ENCODE data around the gene SMARCA2.

SMARCA2 gene

DNA sequence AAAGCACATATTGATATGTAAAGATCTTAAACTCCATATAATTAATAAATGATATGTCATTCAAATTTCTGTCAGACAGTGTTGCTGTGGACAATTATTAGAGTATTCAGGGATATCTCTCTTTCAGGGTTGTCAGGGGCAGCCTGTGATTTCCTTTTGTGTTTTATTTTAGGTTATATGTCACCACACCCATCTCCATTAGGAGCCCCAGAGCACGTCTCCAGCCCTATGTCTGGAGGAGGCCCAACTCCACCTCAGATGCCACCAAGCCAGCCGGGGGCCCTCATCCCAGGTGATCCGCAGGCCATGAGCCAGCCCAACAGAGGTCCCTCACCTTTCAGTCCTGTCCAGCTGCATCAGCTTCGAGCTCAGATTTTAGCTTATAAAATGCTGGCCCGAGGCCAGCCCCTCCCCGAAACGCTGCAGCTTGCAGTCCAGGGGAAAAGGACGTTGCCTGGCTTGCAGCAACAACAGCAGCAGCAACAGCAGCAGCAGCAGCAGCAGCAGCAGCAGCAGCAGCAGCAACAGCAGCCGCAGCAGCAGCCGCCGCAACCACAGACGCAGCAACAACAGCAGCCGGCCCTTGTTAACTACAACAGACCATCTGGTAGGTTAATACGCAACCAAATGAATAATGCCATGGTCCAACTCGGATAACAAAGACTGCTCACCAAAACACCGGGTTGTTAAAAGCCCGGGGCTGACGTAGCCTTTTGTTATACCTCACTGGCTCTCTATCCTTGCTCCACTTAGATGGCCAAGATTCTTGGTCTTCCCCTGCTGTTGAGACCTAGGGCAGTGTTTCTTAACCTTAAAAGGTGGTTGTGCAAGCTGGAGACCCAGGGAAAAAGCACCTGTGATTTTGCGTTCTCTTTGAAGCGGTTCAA is 24.4 kb downstream of the SMARCA2 start:
- no peak for DNase-seq (ENCODE audit: low read depth, low spot score)

GRCh38 chr9:2040828-2041227 is 25.7 kb downstream of the SMARCA2 start:
- no peak for DNase-seq (ENCODE audit: low read depth, low spot score)

DNA sequence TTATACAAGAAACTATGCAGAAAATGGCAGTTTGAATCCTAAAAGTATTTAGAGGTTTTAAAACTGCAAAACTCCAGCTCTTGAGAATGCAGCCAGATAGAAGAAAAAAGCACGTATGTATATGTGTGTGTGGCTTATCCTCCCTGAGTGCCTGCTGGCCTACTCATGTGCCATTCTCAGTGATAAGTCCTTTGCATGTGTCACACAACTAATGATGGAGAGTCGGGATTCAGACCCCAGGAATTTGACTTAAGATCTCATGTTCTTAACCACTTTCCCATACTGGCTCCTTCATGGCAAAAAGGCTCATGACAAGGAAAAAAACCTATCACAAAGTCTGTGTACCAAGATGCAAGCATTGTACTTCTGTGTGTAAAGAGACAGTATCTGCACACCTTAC is 26.6 kb downstream of the SMARCA2 start:
- no peak for DNase-seq (ENCODE audit: low read depth, low spot score)

DNA sequence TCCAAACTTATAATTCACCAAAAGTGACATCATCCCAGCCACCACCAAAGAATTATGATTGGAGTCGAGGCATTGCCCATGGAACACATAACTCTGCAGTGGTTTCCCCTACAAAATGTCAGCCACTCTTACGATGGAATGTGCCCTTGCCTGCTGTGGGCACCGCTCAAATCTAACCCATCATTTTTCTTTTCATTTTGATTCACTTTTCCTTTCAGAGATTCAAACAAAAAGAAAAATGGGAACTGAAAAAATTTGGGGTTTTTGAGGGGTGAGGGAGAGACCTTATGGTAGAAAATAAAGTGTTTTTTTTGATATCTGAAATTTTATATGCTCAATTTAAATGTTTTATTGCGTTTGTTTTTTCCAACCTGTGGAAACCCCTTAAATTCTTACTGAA is 28.1 kb downstream of the SMARCA2 start:
- DNase-seq (ENCODE audit: low read depth, low spot score) = no peak

DNA sequence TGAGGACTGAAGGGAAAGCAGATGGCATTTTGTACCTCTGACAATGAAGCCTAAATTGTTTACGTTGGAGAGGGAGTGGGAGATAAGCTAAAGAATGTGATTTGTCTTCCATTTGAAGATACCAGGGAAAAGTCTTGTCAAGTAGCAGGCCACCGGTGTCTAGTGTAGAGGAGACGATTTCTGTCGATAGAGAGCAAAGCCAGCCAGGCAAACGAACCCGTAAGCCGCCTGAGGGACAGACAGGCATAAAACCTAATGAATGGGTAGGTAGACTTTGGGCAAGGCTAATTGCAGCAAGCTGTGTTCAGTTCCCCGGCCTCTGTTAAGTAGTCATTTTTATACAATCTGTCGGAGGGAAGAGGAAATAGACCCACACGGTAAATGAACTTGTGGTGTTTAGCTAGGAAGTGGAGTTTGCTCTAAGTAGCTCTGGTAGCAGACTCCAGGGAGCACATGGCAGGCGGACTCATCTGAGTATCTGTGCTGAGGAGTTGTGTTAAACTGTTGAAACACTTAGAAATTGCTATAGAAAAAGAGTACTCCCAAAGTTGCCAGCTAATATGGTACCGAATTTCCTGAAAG is 28.8 kb downstream of the SMARCA2 start:
- no peak for DNase-seq (ENCODE audit: low read depth, low spot score)

- no peak for DNase-seq (ENCODE audit: low read depth, low spot score)
Measured at GRCh38 chr9:2047144-2047671, 32.1 kb downstream of the SMARCA2 start.

DNA sequence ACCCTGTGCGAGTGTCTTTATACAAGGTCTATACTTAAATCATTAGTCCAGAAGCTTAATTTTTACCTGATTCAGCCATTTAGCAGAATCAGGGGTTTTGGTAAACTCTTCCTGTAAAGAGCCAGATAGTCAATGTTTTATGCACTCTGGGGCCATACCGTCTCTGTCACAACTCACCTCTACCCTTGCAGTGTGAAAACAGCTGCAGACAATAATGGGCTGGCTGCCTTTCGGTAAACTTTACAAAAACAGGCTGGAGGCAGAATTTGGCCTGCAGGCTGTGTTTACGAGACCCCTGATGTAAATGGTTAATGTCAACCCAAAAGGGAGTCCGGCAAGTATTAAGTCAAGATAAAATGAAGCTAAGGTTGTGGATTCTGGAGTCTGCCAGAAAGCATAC is 32.8 kb downstream of the SMARCA2 start:
- DNase-seq (ENCODE audit: low read depth, low spot score) = no peak

GRCh38 chr9:2050236-2050635 is 35.1 kb downstream of the SMARCA2 start:
- DNase-seq (ENCODE audit: low read depth, low spot score) = no peak

- no peak for DNase-seq (ENCODE audit: low read depth, low spot score)
Measured at GRCh38 chr9:2053883-2054845, 39.0 kb downstream of the SMARCA2 start.

GRCh38 chr9:2055203-2055658 is 40.1 kb downstream of the SMARCA2 start:
- no peak for DNase-seq (ENCODE audit: low read depth, low spot score)

DNA sequence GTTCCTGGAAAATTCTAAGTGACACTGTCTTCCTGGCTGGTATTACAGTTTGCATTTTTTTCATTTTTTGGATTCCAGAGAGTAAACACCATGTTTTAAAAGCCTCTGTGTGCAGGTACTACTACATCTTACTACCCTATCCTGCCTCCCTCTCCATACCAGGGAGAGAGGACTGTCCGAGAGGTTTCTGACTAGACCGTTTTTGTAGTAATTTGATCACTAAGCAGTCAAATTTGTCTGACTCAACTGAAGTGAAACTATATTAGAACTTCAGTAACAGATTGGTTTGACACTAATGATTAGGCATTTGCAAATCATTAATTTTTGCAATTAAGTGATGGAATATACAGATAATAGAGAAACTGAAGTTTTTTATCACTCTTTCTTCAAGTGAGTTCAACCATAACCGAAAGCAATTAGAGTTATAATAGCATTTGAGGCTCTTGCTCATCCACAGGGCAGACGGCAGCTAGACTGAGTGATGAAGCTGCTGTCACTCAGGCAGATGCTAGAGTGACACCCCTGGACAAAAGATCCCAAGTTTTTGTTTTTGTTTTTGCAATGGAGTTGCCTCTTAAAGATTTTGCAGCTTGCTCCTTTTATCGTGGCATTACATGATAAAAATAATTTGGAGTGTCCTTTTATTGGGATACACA is 44.3 kb downstream of the SMARCA2 start:
- DNase-seq (ENCODE audit: low read depth, low spot score) = no peak

DNA sequence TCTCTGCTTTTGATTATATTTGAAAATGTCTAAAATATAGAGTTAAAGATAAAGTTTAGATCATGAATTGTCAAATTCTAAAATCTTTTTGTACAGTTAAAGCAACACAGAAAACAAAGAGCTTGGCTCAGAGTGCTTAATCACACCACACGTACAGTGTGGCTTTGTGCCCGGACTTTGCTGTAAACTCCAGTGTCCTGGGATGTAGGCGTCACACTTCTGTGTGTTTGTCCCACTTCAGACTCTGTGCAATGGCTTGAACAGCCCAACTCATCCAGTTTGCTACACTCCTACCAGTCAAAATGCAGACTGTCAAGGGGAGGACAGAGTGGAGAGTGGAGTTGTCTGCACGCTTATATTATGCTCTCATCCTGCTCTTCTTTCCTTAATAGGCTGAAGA is 45.3 kb downstream of the SMARCA2 start:
- DNase-seq (ENCODE audit: low read depth, low spot score) = no peak

DNA sequence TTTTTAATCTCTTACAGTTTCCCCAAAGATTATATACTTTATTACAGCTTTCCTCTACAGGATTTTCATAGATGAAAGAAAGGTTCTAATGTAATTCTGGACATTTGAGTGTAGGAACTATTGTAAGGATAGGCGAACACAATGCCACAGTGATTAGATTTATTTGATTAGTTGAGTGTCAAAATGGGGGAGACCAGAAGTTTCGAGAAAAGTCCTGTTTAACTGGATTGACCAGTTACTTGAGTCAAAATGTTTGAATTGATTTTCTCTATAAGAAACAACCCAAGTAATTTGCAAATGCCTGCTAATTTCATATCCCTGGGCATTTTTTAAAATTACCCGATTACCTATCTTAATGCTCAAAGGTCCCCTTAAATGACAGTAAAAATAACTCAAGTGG is 50.6 kb downstream of the SMARCA2 start:
- DNase-seq (ENCODE audit: low read depth, low spot score) = no peak

DNA sequence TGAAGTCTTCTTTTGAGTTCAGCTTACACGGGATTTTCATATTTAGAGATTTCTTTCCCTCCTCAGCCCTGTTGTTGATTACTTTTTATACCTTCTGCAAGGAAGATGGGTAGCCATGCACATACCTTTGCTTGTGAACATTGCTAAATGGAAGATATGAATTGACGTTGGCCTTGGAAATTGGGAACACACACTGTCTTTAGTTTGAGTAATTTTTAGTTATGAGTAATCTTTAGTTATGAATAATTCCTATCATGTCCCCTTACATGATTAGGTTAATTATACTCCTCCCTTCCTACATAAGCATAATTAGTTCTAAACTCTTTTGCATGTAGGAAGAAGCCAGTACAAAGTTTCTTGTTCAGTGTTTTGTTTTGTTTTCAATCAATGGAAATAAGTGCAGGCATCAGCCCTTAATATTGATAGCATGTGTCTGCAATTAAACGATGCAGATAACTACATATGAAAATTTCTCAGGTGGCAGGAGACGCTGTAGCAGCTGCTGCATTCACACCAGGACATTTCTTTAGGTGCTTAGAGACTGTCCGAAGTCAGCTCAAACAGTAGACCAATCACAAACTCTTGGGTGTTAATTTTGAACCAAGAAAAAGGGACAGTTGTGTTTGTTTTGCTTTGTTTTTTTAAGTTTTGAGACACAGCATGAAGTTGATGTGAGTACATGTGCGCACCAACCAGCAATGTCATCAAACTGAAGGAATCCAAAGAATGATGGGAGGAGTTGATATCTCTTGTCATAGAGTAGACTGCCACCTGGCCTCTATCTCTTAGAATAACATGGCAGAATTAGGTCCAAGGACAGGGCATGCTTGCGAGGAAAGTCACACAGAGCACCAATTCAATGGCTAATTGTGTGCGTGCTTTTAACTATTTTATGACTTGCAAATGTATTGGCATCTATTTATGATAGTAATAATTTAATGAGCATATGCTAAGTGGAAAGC is 51.4 kb downstream of the SMARCA2 start:
- no peak for DNase-seq (ENCODE audit: low read depth, low spot score)

DNA sequence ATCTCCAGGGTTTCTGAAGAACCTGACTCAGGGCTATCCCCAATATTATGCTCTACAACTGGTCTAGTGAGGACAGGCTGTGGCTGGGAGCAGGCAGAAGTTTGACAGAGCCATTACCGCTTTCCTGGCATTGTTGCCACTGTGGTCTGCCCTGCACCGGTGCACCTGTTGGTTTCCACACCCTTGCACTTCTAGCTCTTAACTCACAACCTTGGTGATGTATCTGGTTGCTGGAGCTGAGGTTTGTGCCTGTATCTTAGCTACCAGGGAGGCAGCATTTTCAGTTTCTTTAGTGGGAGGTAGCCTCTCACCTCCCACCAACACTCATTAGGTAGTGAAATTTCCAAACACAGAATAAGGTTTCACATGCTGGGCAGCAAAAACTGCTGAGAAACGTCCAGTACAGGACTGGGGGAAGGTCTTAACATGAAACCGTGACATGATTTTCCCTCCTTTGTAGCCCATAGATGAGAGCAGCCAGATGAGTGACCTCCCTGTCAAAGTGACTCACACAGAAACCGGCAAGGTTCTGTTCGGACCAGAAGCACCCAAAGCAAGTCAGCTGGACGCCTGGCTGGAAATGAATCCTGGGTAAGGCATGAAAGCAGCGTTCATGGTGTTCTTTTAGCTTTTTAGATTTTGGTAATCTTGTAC is 57.7 kb downstream of the SMARCA2 start:
- no peak for DNase-seq (ENCODE audit: low read depth, low spot score)

GRCh38 chr9:2082772-2083171 is 67.6 kb downstream of the SMARCA2 start:
- DNase-seq (ENCODE audit: low read depth, low spot score) = no peak

DNA sequence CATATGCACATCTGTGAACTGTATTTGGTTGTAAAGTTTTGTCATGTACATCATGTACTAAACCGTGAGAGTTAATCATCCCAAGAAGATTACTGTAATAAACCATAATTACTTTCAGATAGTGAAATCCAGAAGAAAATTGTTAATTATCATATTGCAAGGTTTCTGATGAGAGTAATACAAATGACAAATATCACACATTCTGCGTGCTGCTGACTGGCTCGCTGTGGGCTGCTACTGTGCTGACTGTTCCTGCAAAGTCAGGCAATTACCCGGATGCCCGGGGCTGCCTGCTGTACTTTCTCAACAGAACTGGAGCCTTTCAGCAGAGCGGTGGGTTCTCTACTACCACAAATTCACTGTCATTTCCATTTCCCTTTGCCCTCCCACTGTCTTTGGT is 68.3 kb downstream of the SMARCA2 start:
- DNase-seq (ENCODE audit: low read depth, low spot score) = no peak

DNA sequence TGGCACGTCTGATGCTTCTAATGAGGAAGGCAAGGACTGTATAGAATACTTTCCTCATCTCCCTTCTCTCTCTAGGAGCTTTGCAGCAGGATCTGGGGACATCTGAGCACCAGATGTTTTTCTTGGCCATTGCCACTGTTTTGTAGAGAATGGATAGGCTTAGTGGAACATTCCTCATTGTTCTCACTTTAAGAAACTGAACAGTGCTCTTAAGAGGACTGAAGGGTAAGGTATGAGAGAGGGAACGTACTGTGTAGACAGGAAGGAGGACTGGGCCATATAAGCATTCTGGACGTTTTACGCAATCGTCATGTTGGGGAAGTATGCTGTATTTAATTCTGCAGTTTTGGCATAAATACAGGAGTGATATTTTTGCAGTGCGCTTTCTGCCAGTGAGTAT is 70.6 kb downstream of the SMARCA2 start:
- no peak for DNase-seq (ENCODE audit: low read depth, low spot score)

DNA sequence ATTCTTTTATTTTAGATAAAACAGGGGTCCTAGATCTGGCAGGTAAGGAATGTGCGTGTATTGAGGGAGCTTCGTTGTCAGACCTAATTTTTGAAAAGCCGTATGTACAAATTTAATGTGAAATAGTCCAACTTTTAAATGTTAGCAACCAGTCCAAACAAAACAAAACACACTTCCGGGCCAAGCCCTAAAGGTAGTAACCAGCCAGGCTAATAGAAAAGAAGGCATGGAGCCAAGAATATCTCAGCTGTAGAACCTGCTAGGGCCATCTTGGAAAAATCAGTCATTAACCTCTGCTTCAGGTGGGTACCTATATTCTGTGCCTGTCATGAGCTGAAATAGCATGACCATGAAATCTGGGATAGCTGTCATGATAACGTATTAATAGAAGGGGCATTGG is 71.0 kb downstream of the SMARCA2 start:
- no peak for DNase-seq (ENCODE audit: low read depth, low spot score)

DNA sequence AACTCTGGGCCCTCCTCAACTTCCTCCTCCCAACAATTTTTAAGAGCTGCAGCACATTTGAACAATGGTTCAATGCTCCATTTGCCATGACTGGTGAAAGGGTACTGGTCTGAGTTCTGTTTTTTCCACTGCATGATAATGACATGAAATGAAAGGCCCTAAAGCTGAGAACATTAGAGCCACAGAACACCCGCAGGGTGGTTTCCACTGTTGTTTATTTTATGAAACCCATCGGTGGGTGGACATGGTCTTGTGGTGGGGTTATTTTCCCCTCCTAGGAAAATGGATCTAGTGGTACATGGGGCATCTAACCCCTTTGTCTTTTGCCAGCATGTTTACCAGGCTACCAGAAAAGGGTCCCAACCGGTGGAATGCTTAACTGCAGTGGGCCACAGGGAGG is 71.8 kb downstream of the SMARCA2 start:
- DNase-seq (ENCODE audit: low read depth, low spot score) = no peak
